Liver (tissue), 9 donors: ENCODE data around the gene COL15A1. TPM values are rescaled to one million over a fixed set of nuclear protein-coding genes. Genes with fewer than 3 reads are reported as not detected.

Source experiments
- DNase-seq: peaks from one replicate; pipeline ENCODE4 v3.0.0-alpha.2; 2017; ENCODE audit warnings: low spot score
- H3K27ac ChIP-seq, 2 donors: one replicate each; pipeline ENCODE4 v1.7.0; 2013; ENCODE audit warnings: inconsistent platforms in 2 of 2, low read length in 2 of 2, control low read depth in 1 of 2, low read depth in 1 of 2, mild to moderate bottlenecking in 1 of 2
- H3K27me3 ChIP-seq, 4 donors: one replicate each; pipeline versions ENCODE4 v1.6.1 to v1.7.0; 2013; ENCODE audit warnings: low read length in 3 of 4, inconsistent platforms in 1 of 4, mild to moderate bottlenecking in 1 of 4, moderate library complexity in 1 of 4; ENCODE audit not compliant: control insufficient read depth in 4 of 4, insufficient read depth in 4 of 4
- H3K36me3 ChIP-seq, 4 donors: one replicate each; pipeline versions ENCODE4 v1.6.1 to v1.7.0; 2013; ENCODE audit warnings: low read length in 3 of 4, mild to moderate bottlenecking in 3 of 4, low read depth in 1 of 4, moderate library complexity in 1 of 4; ENCODE audit not compliant: control insufficient read depth in 4 of 4, insufficient read depth in 3 of 4
- H3K4me1 ChIP-seq, 4 donors: one replicate each; pipeline versions ENCODE4 v1.6.1 to v1.7.0; 2013; ENCODE audit warnings: low read length in 3 of 4, mild to moderate bottlenecking in 3 of 4, moderate library complexity in 1 of 4; ENCODE audit not compliant: control insufficient read depth in 4 of 4, insufficient read depth in 4 of 4
- H3K4me3 ChIP-seq, 3 donors: one replicate each; pipeline versions ENCODE4 v1.6.1 to v1.7.0; 2013; ENCODE audit warnings: low read length in 3 of 3, control low read depth in 1 of 3, low read depth in 1 of 3, mild to moderate bottlenecking in 1 of 3
- H3K9ac ChIP-seq, 2 donors: one replicate each; pipeline ENCODE4 v1.7.0; 2013; ENCODE audit warnings: low read length in 2 of 2, mild to moderate bottlenecking in 2 of 2, moderate library complexity in 2 of 2, control low read depth in 1 of 2, low read depth in 1 of 2
- H3K9me3 ChIP-seq, 4 donors: one replicate each; pipeline versions ENCODE4 v1.6.1 to v1.7.0; 2013; ENCODE audit warnings: low read length in 3 of 4; ENCODE audit not compliant: control insufficient read depth in 4 of 4
- EGR1 ChIP-seq, 2 donors: IDR thresholded peaks; 2 replicates each; pipeline ENCODE4 v1.6.1; 2016 to 2018; ENCODE audit warnings: antibody characterized with exemption in 2 of 2, low read depth in 2 of 2
- FOXA1 ChIP-seq: IDR thresholded peaks from 2 replicates; pipeline ENCODE4 v1.6.1; 2016; ENCODE audit warnings: antibody characterized with exemption
- FOXA2 ChIP-seq: IDR thresholded peaks from 2 replicates; pipeline ENCODE4 v1.6.1; 2016; ENCODE audit warnings: antibody characterized with exemption
- GABPA ChIP-seq, 2 donors: IDR thresholded peaks in 1 of 2; conservative IDR thresholded peaks in 1 of 2; 2 replicates each; pipeline ENCODE4 v1.6.1; 2016; ENCODE audit warnings: antibody characterized with exemption in 2 of 2, mild to moderate bottlenecking in 1 of 2, moderate library complexity in 1 of 2
- HNF4A ChIP-seq, 2 donors: conservative IDR thresholded peaks; 2 replicates each; pipeline ENCODE4 v1.6.1; 2016; ENCODE audit warnings: antibody characterized with exemption in 2 of 2, mild to moderate bottlenecking in 2 of 2
- HNF4G ChIP-seq: IDR thresholded peaks from 2 replicates; pipeline ENCODE4 v1.6.1; 2016; ENCODE audit warnings: antibody characterized with exemption
- JUND ChIP-seq, 2 donors: IDR thresholded peaks; 2 replicates each; pipeline ENCODE4 v1.6.1; 2016; ENCODE audit warnings: antibody characterized with exemption in 2 of 2
- NR2F2 ChIP-seq: IDR thresholded peaks from 2 replicates; pipeline ENCODE4 v1.6.1; 2016; ENCODE audit warnings: antibody characterized with exemption
- RAD21 ChIP-seq, 2 donors: IDR thresholded peaks; 2 replicates each; pipeline ENCODE4 v1.6.1; 2016; ENCODE audit warnings: antibody characterized with exemption in 2 of 2, mild to moderate bottlenecking in 2 of 2
- RXRA ChIP-seq, 2 donors: IDR thresholded peaks; 2 replicates each; pipeline ENCODE4 v1.6.1; 2017 to 2018; ENCODE audit warnings: antibody characterized with exemption in 2 of 2, mild to moderate bottlenecking in 1 of 2
- SP1 ChIP-seq: IDR thresholded peaks from 2 replicates; pipeline ENCODE4 v1.6.1; 2018; ENCODE audit warnings: antibody characterized with exemption, mild to moderate bottlenecking
- YY1 ChIP-seq: IDR thresholded peaks from 2 replicates; pipeline ENCODE4 v1.6.1; 2016; ENCODE audit warnings: antibody characterized with exemption, mild to moderate bottlenecking
- WGBS: extraction: QIAGEN DNeasy Blood & Tissue Kit; methylation state at CpG from one replicate; pipeline ENCODE4 v1.1.7; 2013; 5-methylcytosine and 5-hydroxymethylcytosine counted together
- polyA plus RNA-seq, 2 donors: library from polyadenylated mRNA; stranded (reverse) in 1 of 2; unstranded in 1 of 2; fragments of 200-250 nt in 1 of 2; fragments of >200 nt in 1 of 2; fragmentation: Nextera tagmentation in 1 of 2; extraction: Ambion mirVana in 1 of 2; gene quantifications; one replicate each; pipeline versions ENCODE4 v1.2.1 to v1.2.3, GENCODE V29; 2013 to 2015
- total RNA-seq, 2 donors: library from RNA; depleted of rRNA; stranded (reverse); fragments of >200 nt; gene quantifications; one replicate each; pipeline ENCODE4 v1.2.3, GENCODE V29; 2014
- TF ChIP-seq, protein P1 (sequence below): IDR thresholded peaks from 2 replicates; pipeline ENCODE4 v1.6.1; 2016; ENCODE audit warnings: antibody characterized with exemption
- TF ChIP-seq, protein P2 (sequence below): IDR thresholded peaks from 2 replicates; pipeline ENCODE4 v1.6.1; 2016; ENCODE audit warnings: antibody characterized with exemption
- TF ChIP-seq, protein P3 (sequence below): IDR thresholded peaks from 2 replicates; pipeline ENCODE4 v1.6.1; 2016; ENCODE audit warnings: antibody characterized with exemption, mild to moderate bottlenecking
- TF ChIP-seq, protein P4 (sequence below): IDR thresholded peaks from 2 replicates; pipeline ENCODE4 v1.6.1; 2016; ENCODE audit warnings: antibody characterized with exemption
- TF ChIP-seq, protein P5 (sequence below): fragments of 150-350 bp; IDR thresholded peaks from 2 replicates; pipeline ENCODE4 v1.5.1; 2017; ENCODE audit warnings: improper control_type of control experiment, low read depth, low read length; ENCODE audit not compliant: missing input control
- donor health status: healthy.
- donor health status: healthy.
- donor health status: healthy.
- donor health status: healthy.
- donor health status: healthy.

COL15A1 gene
- total and polyA plus RNA-seq, 4 donors, result 0.10 to 0.42 (median 0.24) TPM

DNA sequence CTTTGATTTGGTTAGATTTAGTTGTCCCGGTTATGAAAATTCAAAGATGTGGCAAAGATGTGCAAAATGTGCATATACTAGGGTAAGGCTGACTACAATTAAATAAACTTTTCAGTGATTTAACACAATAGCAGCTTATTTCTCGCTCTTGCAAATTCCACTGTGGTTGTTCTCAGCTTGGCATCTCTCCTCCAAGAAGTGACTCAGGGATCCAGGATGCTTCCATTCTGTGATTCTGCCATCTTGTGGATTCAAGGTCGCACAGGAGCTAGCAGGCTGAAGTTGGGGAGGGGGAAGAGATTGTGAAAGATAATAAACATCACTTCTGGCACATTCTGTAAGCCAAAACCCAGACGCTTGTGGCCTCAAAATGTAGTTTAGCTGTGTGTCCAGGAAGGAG lies 101.1 kb downstream of the COL15A1 start:
- Histone ChIP-seq H3K9ac (no peak overlapping the region), H3K27ac (no peak overlapping the region), H3K4me1 (peaks cover 0 to 2% (median 0%) of the 10 kb centered on the region in 4 donors), H3K9me3 (peaks cover 0 to 2% (median 0%) of the 10 kb centered on the region in 4 donors), H3K4me3 (no peak overlapping the region), H3K36me3 (no peaks in the 10 kb centered on the region), H3K27me3 (no peaks in the 10 kb centered on the region)
- TF ChIP-seq NR2F2 (no peak), FOXA2 (no peak), RXRA (IDR thresholded peaks at IDR 0.05) (no peak), EGR1 (IDR thresholded peaks at IDR 0.05; ENCODE audit: low read depth in 2 of 2) (no peak), HNF4A (conservative IDR thresholded peaks at IDR 0.05) (no peak), FOXA1 (no peak), RAD21 (IDR thresholded peaks at IDR 0.05) (no peak), YY1 (no peak), SP1 (no peak)
- TF ChIP-seq, protein P1, sequence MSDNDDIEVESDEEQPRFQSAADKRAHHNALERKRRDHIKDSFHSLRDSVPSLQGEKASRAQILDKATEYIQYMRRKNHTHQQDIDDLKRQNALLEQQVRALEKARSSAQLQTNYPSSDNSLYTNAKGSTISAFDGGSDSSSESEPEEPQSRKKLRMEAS, result no peak
- TF ChIP-seq, protein P2, sequence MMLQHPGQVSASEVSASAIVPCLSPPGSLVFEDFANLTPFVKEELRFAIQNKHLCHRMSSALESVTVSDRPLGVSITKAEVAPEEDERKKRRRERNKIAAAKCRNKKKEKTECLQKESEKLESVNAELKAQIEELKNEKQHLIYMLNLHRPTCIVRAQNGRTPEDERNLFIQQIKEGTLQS, result no peak
- TF ChIP-seq, protein P3, sequence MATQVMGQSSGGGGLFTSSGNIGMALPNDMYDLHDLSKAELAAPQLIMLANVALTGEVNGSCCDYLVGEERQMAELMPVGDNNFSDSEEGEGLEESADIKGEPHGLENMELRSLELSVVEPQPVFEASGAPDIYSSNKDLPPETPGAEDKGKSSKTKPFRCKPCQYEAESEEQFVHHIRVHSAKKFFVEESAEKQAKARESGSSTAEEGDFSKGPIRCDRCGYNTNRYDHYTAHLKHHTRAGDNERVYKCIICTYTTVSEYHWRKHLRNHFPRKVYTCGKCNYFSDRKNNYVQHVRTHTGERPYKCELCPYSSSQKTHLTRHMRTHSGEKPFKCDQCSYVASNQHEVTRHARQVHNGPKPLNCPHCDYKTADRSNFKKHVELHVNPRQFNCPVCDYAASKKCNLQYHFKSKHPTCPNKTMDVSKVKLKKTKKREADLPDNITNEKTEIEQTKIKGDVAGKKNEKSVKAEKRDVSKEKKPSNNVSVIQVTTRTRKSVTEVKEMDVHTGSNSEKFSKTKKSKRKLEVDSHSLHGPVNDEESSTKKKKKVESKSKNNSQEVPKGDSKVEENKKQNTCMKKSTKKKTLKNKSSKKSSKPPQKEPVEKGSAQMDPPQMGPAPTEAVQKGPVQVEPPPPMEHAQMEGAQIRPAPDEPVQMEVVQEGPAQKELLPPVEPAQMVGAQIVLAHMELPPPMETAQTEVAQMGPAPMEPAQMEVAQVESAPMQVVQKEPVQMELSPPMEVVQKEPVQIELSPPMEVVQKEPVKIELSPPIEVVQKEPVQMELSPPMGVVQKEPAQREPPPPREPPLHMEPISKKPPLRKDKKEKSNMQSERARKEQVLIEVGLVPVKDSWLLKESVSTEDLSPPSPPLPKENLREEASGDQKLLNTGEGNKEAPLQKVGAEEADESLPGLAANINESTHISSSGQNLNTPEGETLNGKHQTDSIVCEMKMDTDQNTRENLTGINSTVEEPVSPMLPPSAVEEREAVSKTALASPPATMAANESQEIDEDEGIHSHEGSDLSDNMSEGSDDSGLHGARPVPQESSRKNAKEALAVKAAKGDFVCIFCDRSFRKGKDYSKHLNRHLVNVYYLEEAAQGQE, result no peak
- TF ChIP-seq, protein P4, sequence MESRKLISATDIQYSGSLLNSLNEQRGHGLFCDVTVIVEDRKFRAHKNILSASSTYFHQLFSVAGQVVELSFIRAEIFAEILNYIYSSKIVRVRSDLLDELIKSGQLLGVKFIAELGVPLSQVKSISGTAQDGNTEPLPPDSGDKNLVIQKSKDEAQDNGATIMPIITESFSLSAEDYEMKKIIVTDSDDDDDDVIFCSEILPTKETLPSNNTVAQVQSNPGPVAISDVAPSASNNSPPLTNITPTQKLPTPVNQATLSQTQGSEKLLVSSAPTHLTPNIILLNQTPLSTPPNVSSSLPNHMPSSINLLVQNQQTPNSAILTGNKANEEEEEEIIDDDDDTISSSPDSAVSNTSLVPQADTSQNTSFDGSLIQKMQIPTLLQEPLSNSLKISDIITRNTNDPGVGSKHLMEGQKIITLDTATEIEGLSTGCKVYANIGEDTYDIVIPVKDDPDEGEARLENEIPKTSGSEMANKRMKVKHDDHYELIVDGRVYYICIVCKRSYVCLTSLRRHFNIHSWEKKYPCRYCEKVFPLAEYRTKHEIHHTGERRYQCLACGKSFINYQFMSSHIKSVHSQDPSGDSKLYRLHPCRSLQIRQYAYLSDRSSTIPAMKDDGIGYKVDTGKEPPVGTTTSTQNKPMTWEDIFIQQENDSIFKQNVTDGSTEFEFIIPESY, result no peak
- DNase-seq, result no peak
- 85% methylated on average over 4 of the region's 4 CpGs for WGBS

DNA sequence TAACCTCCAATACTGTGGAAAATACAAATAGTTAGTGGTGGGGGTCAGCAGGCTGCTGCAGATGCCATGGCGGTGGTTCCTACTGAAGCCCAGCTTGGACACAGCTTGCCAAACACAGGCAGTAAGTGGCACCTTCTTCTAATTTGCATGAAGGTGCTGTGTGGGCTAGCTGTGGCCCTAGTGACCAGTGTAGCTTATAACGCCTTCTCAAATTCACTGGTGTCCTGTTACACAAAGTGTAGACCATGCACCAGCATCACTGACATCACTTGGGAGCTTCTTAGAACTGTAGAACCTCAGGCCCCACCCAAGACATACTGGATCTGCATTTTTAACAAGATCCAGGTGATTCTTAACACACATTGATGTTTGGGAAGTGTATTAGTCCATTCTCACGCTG lies 102.4 kb downstream of the COL15A1 start:
- Histone ChIP-seq H3K9me3 (peaks cover 0 to 2% (median 0%) of the 10 kb centered on the region in 4 donors), H3K27me3 (no peaks in the 10 kb centered on the region), H3K36me3 (no peaks in the 10 kb centered on the region), H3K4me3 (no peak overlapping the region), H3K9ac (no peak overlapping the region), H3K4me1 (peaks cover 0 to 2% (median 0%) of the 10 kb centered on the region in 4 donors), H3K27ac (no peak overlapping the region)
- TF ChIP-seq, protein P2, result no peak
- TF ChIP-seq GABPA (IDR thresholded peaks at IDR 0.05 in 1 of 2, conservative IDR thresholded peaks at IDR 0.05 in 1 of 2) (no peak), HNF4G (no peak), YY1 (no peak), FOXA2 (no peak), NR2F2 (no peak), JUND (IDR thresholded peaks at IDR 0.05) (no peak), HNF4A (conservative IDR thresholded peaks at IDR 0.05) (no peak)
- TF ChIP-seq, protein P3, result no peak
- TF ChIP-seq, protein P5, sequence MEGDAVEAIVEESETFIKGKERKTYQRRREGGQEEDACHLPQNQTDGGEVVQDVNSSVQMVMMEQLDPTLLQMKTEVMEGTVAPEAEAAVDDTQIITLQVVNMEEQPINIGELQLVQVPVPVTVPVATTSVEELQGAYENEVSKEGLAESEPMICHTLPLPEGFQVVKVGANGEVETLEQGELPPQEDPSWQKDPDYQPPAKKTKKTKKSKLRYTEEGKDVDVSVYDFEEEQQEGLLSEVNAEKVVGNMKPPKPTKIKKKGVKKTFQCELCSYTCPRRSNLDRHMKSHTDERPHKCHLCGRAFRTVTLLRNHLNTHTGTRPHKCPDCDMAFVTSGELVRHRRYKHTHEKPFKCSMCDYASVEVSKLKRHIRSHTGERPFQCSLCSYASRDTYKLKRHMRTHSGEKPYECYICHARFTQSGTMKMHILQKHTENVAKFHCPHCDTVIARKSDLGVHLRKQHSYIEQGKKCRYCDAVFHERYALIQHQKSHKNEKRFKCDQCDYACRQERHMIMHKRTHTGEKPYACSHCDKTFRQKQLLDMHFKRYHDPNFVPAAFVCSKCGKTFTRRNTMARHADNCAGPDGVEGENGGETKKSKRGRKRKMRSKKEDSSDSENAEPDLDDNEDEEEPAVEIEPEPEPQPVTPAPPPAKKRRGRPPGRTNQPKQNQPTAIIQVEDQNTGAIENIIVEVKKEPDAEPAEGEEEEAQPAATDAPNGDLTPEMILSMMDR, result no peak
- TF ChIP-seq, protein P4, result no peak
- TF ChIP-seq, protein P1, result no peak
- 91% methylated on average over 3 of the region's 3 CpGs for WGBS
- DNase-seq, result no peak
